AG04449 (cell line): Measurements from ENCODE around the gene SPRR5.

Source experiments
- CTCF ChIA-PET: fragments of 350-600 bp; formaldehyde crosslinking; extraction: SDS; loops from one replicate; lab custom pipeline; 2021; ENCODE audit warnings: antibody characterized with exemption; lab: Yijun Ruan, JAX
- POLR2A ChIA-PET: fragments of 400-600, 350-600 bp; formaldehyde crosslinking; extraction: SDS; loops from one replicate; lab custom pipeline; 2020; ENCODE audit warnings: antibody characterized with exemption, inconsistent platforms; lab: Yijun Ruan, JAX
- DNase-seq: peaks from one replicate; pipeline ENCODE4 v3.0.0-alpha.2; 2010; ENCODE audit warnings: low read depth, low spot score
- H3K4me3 ChIP-seq: 2 replicates; pipeline ENCODE4 v1.5.1; 2011; ENCODE audit warnings: low read depth, mild to moderate bottlenecking, control low read depth, low read length
- CTCF ChIP-seq: IDR thresholded peaks from one replicate; pipeline ENCODE4 v1.5.1; 2011; ENCODE audit warnings: mild to moderate bottlenecking, moderate library complexity, low read length, control low read depth, inconsistent platforms; ENCODE audit not compliant: insufficient read depth; ENCODE audit errors: missing control alignments

Gene SPRR5

GRCh38 chr1:152940614-152941013, 6.4 kb upstream of the SPRR5 start:
- DNase-seq = no peak
- no peak for TF ChIP-seq CTCF
- CTCF ChIA-PET = interaction anchor here (1.0 kb wide), 1 partner anchor 71 kb away, joined by 4 read pairs; no protein-coding TSS in a partner anchor
- POLR2A ChIA-PET = no interaction called here
- no peak overlapping the region for H3K4me3 ChIP-seq

GRCh38 chr1:152941037-152941711, 5.8 kb upstream of the SPRR5 start:
- no peak overlapping the region for H3K4me3 ChIP-seq
- no peak for DNase-seq
- POLR2A ChIA-PET = no interaction called here
- CTCF ChIA-PET = interaction anchor here (1.0 kb wide), 1 partner anchor 72 kb away, joined by 4 read pairs; no protein-coding TSS in a partner anchor
- TF ChIP-seq CTCF = no peak

- POLR2A ChIA-PET = no interaction called here
- no peak for TF ChIP-seq CTCF
- no peak for DNase-seq
- CTCF ChIA-PET = no interaction called here
- H3K4me3 ChIP-seq = no peak overlapping the region
Measured at GRCh38 chr1:152942161-152942560, 4.8 kb upstream of the SPRR5 start.

GRCh38 chr1:152946248-152946647, 758 bp upstream of the SPRR5 start:
- POLR2A ChIA-PET = no interaction called here
- no peak for TF ChIP-seq CTCF
- no peak for DNase-seq
- H3K4me3 ChIP-seq = no peak overlapping the region
- CTCF ChIA-PET = interaction anchor here (1.1 kb wide), 1 partner anchor 75 kb away, joined by 4 read pairs; no protein-coding TSS in a partner anchor

GRCh38 chr1:152951711-152952110, 4.7 kb downstream of the SPRR5 start:
- POLR2A ChIA-PET = no interaction called here
- no peak overlapping the region for H3K4me3 ChIP-seq
- CTCF ChIA-PET = no interaction called here
- DNase-seq = no peak
- TF ChIP-seq CTCF = no peak

GRCh38 chr1:152953761-152954160, 6.8 kb downstream of the SPRR5 start:
- ChIA-PET POLR2A (no interaction called here), CTCF (no interaction called here)
- no peak for DNase-seq
- no peak overlapping the region for H3K4me3 ChIP-seq
- TF ChIP-seq CTCF = no peak
